Cardiac muscle cell (in vitro differentiated cells and primary cell): ENCODE data around the gene OR4D9. TPM values are rescaled to one million over a fixed set of nuclear protein-coding genes. Genes with fewer than 3 reads are reported as not detected.
"Not testable (repeated sequence)": the region's sequence is repeated elsewhere in the genome, so short reads cannot be mapped to it uniquely, and the experiment has no call there.

ENCODE experiments used
- DNase-seq, 2 donors: peaks; one replicate each; pipeline versions ENCODE4 v3.0.0 to v3.0.0-alpha.2; 2010 to 2017; ENCODE audit warnings: low read depth in 1 of 2, low spot score in 1 of 2
- H3K27ac ChIP-seq: fragments of 200-600 bp; sonication (generic); 2 replicates; pipeline ENCODE4 v1.5.1; 2016
- H3K27me3 ChIP-seq: fragments of 200-600 bp; sonication (generic); 2 replicates; pipeline ENCODE4 v1.6.0; 2016; ENCODE audit warnings: control low read depth
- H3K36me3 ChIP-seq: fragments of 200-600 bp; sonication (generic); 2 replicates; pipeline ENCODE4 v1.5.1; 2016; ENCODE audit warnings: control low read depth
- H3K4me1 ChIP-seq: fragments of 200-600 bp; sonication (generic); 2 replicates; pipeline ENCODE4 v1.8.1; 2017; ENCODE audit warnings: low read depth, mild to moderate bottlenecking, mixed run types
- H3K4me3 ChIP-seq: fragments of 200-600 bp; sonication (generic); 2 replicates; pipeline ENCODE4 v1.5.1; 2016; ENCODE audit warnings: mild to moderate bottlenecking
- H3K9me3 ChIP-seq: fragments of 200-600 bp; sonication (generic); 2 replicates; pipeline ENCODE4 v1.5.1; 2017; ENCODE audit warnings: low read depth, mild to moderate bottlenecking, control low read depth
- CTCF ChIP-seq: IDR thresholded peaks from 2 replicates; pipeline ENCODE4 v1.5.1; 2012; ENCODE audit warnings: low read depth, mild to moderate bottlenecking, low read length
- polyA plus RNA-seq: library from polyadenylated mRNA; unstranded; fragments of >200 nt; fragmentation: Nextera tagmentation; extraction: Ambion mirVana; gene quantifications from 2 replicates; pipeline ENCODE4 v1.2.1, GENCODE V29; 2016
- total RNA-seq: library from RNA; depleted of rRNA; stranded (reverse); fragments of >200 nt; gene quantifications from 2 replicates; pipeline ENCODE4 v1.2.3, GENCODE V29; 2016

OR4D9 gene
- total and polyA plus RNA-seq, 2 experiments from 2014 or later, result not detected

DNA sequence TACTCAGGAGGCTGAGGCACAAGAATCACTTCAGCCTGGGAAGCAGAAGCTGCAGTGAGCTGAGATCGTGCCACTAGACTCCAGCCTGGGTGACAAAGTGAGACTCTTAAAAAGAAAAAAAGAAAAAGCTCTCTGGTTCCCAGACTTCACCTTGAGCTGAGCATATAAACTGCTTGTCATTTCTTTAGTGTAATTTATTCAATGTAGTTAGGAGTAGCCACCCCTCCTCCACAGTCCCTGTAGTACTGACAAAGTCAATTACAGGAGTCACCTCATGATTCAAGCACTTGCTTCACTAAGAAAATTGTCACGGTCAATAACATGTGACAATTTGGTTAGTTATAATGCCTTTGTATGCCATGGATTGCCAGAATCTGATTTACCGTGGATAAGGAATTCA is 31.0 kb upstream of the OR4D9 start:
- no peak overlapping the region for H3K27ac ChIP-seq
- no peak for DNase-seq
- H3K27me3 ChIP-seq, result no peaks in the 10 kb centered on the region
- H3K4me3 ChIP-seq, result no peak overlapping the region
- no peaks in the 10 kb centered on the region for H3K9me3 ChIP-seq
- H3K36me3 ChIP-seq, result no peaks in the 10 kb centered on the region
- no peaks in the 10 kb centered on the region for H3K4me1 ChIP-seq
- TF ChIP-seq CTCF, result no peak

DNA sequence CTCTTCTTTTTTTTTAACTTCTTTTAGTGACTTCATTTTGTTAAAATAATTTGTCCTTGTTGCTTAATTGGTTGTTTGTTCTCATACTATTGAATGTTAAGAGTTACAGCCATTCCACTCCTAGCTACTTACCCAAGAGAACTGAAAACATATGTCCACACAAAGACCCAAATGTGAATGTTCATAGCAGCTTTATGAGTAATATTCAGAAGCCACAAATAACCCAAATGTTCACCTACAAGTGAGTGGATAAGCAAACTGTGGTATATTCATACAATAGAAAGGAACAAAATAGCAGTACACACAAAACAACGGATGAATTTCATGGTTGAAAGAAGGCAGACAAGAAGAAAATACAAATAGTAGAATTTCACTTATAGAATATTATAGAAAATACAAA is 9.4 kb upstream of the OR4D9 start:
- Histone ChIP-seq H3K4me3 (no peak overlapping the region), H3K27me3 (no peaks in the 10 kb centered on the region), H3K9me3 (no peaks in the 10 kb centered on the region), H3K36me3 (no peaks in the 10 kb centered on the region), H3K27ac (no peak overlapping the region), H3K4me1 (no peaks in the 10 kb centered on the region)
- TF ChIP-seq CTCF, result no peak
- DNase-seq, result no peak

GRCh38 chr11:59503276-59503675 is 8.1 kb upstream of the OR4D9 start, which contains the start of gene OR4D11:
TSS of gene OR4D11 (plus strand) at chr11:59503576. CDS start at chr11:59503576, 0 bp downstream.
- TF ChIP-seq CTCF, result no peak
- Histone ChIP-seq H3K27ac (no peak within 1 kb of the TSS), H3K36me3 (no peaks in the 10 kb centered on the region), H3K27me3 (no peaks in the 10 kb centered on the region), H3K4me3 (no peak within 1 kb of the TSS), H3K9me3 (no peaks in the 10 kb centered on the region), H3K4me1 (no peaks in the 10 kb centered on the region)
- no peak for DNase-seq

- Histone ChIP-seq H3K27me3 (no peaks in the 10 kb centered on the region), H3K9me3 (no peaks in the 10 kb centered on the region), H3K4me1 (no peaks in the 10 kb centered on the region), H3K27ac (no peak overlapping the region), H3K36me3 (no peaks in the 10 kb centered on the region), H3K4me3 (no peak overlapping the region)
- TF ChIP-seq CTCF, result no peak
- no peak for DNase-seq
These were observed 336 bp downstream of the OR4D9 start for GRCh38 chr11:59511675-59512074.

DNA sequence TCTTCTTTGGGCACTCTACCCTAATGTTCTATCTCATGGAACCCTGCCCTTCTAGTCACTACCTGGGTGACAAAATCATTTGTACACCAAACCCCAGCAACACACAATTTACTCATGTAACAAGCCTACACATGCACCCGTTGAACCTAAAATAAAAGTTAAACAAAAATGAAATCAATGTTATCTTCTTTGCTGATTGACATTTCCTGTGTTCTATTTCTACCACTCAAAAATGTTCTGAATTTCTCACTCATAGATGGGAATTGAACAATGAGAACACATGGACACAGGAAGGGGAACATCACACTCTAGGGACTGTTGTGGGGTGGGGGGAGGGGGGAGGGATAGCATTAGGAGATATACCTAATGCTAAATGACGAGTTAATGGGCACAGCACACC is 8.8 kb downstream of the OR4D9 start:
- peak in 1 of 2 donors; percentile 5 for DNase-seq
- H3K27ac ChIP-seq, H3K9me3 ChIP-seq, H3K4me1 ChIP-seq, H3K27me3 ChIP-seq, H3K36me3 ChIP-seq, H3K4me3 ChIP-seq: not testable (repeated sequence)

GRCh38 chr11:59520741-59521140 is 9.4 kb downstream of the OR4D9 start:
- no peak overlapping the region for H3K4me3 ChIP-seq
- H3K27ac ChIP-seq, result no peak overlapping the region
- H3K36me3 ChIP-seq, result no peaks in the 10 kb centered on the region
- no peaks in the 10 kb centered on the region for H3K4me1 ChIP-seq
- H3K27me3 ChIP-seq, result no peaks in the 10 kb centered on the region
- H3K9me3 ChIP-seq, result no peaks in the 10 kb centered on the region
- DNase-seq, result peak in 1 of 2 donors; percentile 7
- no peak for TF ChIP-seq CTCF
